RWPE2 (cell line): ENCODE data around the gene OSBPL6.

Experiments used
- ATAC-seq: fragments of 200-7000 bp; cut with Tn5 transposase; 3 replicates; pipeline ENCODE4 v1.9.1; 2021; ENCODE audit warnings: low read depth
- DNase-seq: peaks from one replicate; pipeline ENCODE4 v3.0.0-alpha.2; 2020; ENCODE audit warnings: low spot score
- H3K27ac ChIP-seq: fragments of 450-650 bp; 2 replicates; pipeline ENCODE4 v1.5.1; 2017; ENCODE audit warnings: mild to moderate bottlenecking; ENCODE audit not compliant: poor library complexity, severe bottlenecking
- H3K27me3 ChIP-seq: fragments of 250-450 bp; sonication (Bioruptor Pico); 2 replicates; pipeline ENCODE4 v1.5.1; 2021; ENCODE audit warnings: mild to moderate bottlenecking, moderate library complexity; ENCODE audit not compliant: insufficient read depth, poor library complexity, severe bottlenecking
- H3K36me3 ChIP-seq: fragments of 250-450 bp; sonication (Bioruptor Pico); 2 replicates; pipeline ENCODE4 v1.5.1; 2020; ENCODE audit warnings: low read depth, mild to moderate bottlenecking, moderate library complexity
- H3K4me1 ChIP-seq: fragments of 250-450 bp; sonication (Bioruptor Pico); 2 replicates; pipeline ENCODE4 v1.5.1; 2021; ENCODE audit warnings: mild to moderate bottlenecking, moderate library complexity; ENCODE audit not compliant: insufficient read depth, poor library complexity, severe bottlenecking
- H3K4me3 ChIP-seq: fragments of 250-450 bp; sonication (Bioruptor Pico); 2 replicates; pipeline ENCODE4 v1.5.1; 2021; ENCODE audit warnings: mild to moderate bottlenecking, moderate library complexity; ENCODE audit not compliant: severe bottlenecking
- H3K9me3 ChIP-seq: fragments of 250-450 bp; sonication (Bioruptor Pico); 2 replicates; pipeline ENCODE4 v1.5.1; 2021; ENCODE audit warnings: mild to moderate bottlenecking, moderate library complexity; ENCODE audit not compliant: severe bottlenecking
- TF ChIP-seq, protein P1 (sequence below): fragments of 450-650 bp; IDR thresholded peaks from one replicate; pipeline ENCODE4 v1.5.1; 2017; ENCODE audit warnings: mild to moderate bottlenecking, moderate library complexity; ENCODE audit not compliant: poor library complexity, severe bottlenecking

Gene OSBPL6

DNA sequence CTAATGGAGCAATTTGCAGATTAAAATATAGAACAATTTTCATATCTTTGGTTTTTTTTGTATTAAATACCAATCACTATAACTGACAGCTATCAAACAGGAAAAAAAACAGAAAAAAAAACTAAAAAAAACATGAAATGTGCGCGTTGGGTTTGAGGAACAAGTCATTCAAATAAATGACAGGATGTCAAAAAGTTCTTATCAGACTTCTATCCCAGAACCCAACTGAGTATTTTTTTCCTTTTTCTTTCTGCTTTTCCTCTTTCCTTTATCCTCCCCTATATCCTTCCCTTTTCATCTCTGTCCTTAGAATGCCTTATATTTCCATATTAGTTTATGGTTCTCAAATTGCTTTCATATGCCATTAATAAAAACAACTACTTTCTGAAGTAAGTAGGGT is 242.3 kb downstream of the OSBPL6 start:
- Histone ChIP-seq H3K27me3 (no peaks in the 10 kb centered on the region), H3K9me3 (no peaks in the 10 kb centered on the region), H3K27ac (no peak overlapping the region), H3K4me3 (no peak overlapping the region), H3K4me1 (peaks cover 13% of the 10 kb centered on the region), H3K36me3 (peaks cover 79% of the 10 kb centered on the region)
- TF ChIP-seq, protein P1, sequence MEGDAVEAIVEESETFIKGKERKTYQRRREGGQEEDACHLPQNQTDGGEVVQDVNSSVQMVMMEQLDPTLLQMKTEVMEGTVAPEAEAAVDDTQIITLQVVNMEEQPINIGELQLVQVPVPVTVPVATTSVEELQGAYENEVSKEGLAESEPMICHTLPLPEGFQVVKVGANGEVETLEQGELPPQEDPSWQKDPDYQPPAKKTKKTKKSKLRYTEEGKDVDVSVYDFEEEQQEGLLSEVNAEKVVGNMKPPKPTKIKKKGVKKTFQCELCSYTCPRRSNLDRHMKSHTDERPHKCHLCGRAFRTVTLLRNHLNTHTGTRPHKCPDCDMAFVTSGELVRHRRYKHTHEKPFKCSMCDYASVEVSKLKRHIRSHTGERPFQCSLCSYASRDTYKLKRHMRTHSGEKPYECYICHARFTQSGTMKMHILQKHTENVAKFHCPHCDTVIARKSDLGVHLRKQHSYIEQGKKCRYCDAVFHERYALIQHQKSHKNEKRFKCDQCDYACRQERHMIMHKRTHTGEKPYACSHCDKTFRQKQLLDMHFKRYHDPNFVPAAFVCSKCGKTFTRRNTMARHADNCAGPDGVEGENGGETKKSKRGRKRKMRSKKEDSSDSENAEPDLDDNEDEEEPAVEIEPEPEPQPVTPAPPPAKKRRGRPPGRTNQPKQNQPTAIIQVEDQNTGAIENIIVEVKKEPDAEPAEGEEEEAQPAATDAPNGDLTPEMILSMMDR = no peak
- no peak for ATAC-seq
- DNase-seq = no peak

DNA sequence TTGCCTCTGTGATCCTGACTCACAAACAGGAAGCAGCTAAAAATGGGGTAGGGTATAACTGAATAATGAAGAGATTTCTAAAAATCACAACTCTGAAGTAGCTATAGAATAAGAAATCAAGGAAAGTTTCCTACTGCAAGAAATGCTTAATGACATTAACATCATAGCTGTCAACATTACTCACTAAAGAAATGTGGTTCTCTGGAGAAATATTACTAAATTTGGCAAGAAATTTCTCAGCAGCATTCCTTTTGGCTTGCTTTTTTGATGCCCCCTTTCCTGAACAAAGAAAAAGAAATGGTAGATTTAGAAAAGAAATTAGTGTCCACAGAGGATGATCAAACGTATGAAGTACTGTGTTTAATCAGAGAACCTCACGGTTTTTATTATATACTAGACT is 247.1 kb downstream of the OSBPL6 start:
- peaks cover 13% of the 10 kb centered on the region for H3K4me1 ChIP-seq
- ATAC-seq (no peak), DNase-seq (no peak)
- H3K27me3 ChIP-seq = no peaks in the 10 kb centered on the region
- H3K36me3 ChIP-seq = peaks cover 87% of the 10 kb centered on the region
- TF ChIP-seq, protein P1 = no peak
- no peak overlapping the region for H3K4me3 ChIP-seq
- no peak overlapping the region for H3K27ac ChIP-seq
- no peaks in the 10 kb centered on the region for H3K9me3 ChIP-seq

GRCh38 chr2:178448968-178449661 is 254.8 kb downstream of the OSBPL6 start:
- Histone ChIP-seq H3K27me3 (no peaks in the 10 kb centered on the region), H3K4me1 (peaks cover 10% of the 10 kb centered on the region), H3K9me3 (no peaks in the 10 kb centered on the region), H3K4me3 (no peak overlapping the region), H3K27ac (peak overlapping the region; percentile 55), H3K36me3 (peaks cover 54% of the 10 kb centered on the region)
- TF ChIP-seq, protein P1 = no peak
- no peak for DNase-seq
- ATAC-seq = no peak

- Histone ChIP-seq H3K36me3 (peaks cover 46% of the 10 kb centered on the region), H3K4me1 (peaks cover 10% of the 10 kb centered on the region), H3K4me3 (peak overlapping the region; percentile 79), H3K27ac (peak overlapping the region; percentile 55), H3K9me3 (no peaks in the 10 kb centered on the region), H3K27me3 (no peaks in the 10 kb centered on the region)
- DNase-seq = no peak
- TF ChIP-seq, protein P1 = no peak
- no peak for ATAC-seq
These were observed 255.6 kb downstream of the OSBPL6 start for GRCh38 chr2:178449700-178450523.

DNA sequence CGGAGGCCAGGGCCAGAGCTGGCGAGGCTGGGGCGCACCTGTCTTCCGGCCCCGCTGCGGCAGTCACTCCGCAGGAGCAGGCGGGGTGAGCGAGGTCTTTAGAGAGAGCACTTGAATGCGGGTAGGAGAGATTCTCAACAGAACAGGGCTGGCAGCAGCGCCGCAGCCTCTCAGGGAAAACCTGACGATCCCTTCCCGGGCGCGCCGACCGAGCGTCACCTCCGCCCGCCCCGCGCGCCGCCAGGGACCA is 256.1 kb downstream of the OSBPL6 start:
- TF ChIP-seq, protein P1 = no peak
- Histone ChIP-seq H3K9me3 (no peaks in the 10 kb centered on the region), H3K4me1 (peaks cover 10% of the 10 kb centered on the region), H3K27me3 (no peaks in the 10 kb centered on the region), H3K36me3 (peaks cover 41% of the 10 kb centered on the region), H3K27ac (peak overlapping the region; percentile 55), H3K4me3 (peak overlapping the region; percentile 79)
- no peak for DNase-seq
- peak; percentile 45 for ATAC-seq
